GM19452 (cell line): ENCODE data around the gene RPL18.
"Not testable (repeated sequence)": the region's sequence is repeated elsewhere in the genome, so short reads cannot be mapped to it uniquely, and the experiment has no call there.

Experiments
- ATAC-seq: cut with Tn5 transposase; IDR thresholded peaks from one replicate; pipeline ENCODE4 v1.9.1; 2021; ENCODE audit not compliant: unreplicated experiment

Gene RPL18

DNA sequence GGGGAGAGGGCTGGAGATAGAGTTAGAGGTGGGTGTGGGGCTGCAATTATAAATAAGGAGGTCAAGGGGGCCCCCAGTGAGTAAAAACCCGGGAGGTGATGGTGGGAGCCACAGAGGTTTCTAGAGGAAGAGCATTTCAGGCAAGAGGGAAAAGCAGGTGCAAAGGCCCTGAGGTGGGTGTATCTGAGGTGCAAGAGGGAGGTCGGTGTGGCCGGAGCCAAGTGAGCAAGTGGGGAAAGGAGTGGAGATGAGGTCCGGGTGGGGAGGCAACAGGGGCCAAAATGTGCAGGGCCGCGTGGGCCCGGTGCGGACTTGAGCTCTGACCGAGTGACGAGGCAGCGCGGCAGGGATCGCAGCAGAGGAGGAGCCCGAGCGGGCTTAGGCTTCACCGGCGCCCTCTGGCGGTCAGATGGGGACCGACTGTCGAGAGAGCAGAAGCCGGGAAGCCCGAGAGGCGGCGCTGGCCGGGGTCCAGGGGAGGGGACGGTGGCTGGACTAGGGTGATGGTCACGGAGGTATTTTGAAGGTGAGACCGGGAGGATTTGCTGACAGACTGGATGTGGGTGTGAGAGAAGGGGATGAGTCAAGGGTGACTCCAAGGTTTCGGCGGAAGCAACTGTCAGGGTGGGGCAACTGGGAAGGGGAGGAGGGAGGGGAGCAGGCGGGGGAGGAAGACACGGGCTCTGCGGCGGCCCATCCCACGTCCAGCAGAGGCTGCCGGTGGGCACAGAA, 30.1 kb downstream of the RPL18 start:
- ATAC-seq = no peak

DNA sequence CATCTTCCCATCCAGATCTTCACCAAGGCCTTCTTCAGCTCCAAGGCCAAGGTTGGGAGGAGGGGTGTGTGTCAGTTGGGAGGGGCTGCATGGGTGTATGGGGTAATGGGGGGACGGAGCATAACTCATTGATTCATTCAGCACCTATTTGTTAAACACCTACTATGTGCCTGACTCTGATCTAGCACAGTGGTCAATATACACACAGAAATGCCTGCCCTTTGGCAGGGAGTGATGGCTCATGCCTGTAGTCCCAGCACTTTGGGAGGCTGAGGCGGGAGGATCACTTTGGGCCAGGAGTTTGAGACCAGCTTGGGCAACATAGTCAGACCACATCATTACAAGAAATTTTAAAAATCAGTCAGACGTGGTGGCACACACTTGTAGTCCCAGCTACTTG, 31.6 kb downstream of the RPL18 start:
- ATAC-seq = no peak

DNA sequence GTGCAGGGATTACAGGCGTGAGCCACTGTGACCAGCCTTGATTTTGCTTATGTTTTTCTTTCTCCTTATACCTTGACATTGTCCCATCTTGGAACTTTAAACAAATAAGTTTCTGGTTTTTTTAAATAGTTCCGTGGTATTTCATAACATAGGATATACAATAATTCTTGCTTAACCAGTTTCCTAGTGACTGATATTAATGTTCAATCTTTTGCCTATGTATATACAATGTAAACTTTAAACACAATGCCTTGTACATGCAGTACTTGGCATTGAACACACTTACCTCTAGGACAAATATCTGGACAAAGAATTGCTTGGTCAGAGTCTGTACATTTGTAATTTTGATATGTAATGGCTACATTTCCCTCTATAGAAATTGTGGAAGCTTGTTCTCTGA, 36.8 kb downstream of the RPL18 start:
- no peak for ATAC-seq

DNA sequence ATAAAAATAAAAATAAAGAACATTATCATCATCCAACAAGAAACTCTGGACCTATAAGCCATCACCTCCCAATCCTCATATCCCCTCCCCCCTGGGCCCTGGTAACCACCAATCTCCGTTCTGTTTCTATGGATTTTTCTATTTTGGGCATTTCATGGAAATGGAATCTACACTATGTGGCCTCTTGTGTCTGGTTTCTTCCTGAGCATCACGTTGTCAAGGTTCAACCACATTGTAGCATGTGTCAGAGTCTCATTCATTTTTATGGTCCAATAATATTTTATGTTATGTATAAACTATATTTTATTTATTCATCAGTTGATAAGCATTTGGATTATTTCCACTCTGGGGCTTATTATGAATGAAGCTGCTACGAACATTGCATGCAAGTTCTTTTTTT, 40.1 kb downstream of the RPL18 start:
- no peak for ATAC-seq

DNA sequence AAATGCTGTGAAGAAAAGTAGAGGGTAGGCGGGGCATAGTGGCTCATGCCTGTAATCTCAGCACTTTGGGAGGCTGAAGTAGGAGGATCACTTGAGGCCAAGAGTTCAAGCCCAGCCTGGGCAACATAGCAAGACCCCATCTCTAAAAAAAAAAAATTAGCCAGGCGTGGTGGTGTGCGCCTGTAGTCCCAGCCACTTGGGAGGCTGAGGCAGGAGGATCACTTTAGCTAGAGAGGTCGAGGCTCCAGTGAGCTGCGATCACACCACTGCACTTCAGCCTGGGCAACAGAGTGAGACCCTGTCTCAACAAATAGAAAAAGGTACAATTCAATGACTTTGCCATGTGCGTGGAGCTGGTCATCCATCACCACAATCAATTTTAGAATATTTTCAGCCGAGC, 41.1 kb downstream of the RPL18 start:
- not testable (repeated sequence) for ATAC-seq

DNA sequence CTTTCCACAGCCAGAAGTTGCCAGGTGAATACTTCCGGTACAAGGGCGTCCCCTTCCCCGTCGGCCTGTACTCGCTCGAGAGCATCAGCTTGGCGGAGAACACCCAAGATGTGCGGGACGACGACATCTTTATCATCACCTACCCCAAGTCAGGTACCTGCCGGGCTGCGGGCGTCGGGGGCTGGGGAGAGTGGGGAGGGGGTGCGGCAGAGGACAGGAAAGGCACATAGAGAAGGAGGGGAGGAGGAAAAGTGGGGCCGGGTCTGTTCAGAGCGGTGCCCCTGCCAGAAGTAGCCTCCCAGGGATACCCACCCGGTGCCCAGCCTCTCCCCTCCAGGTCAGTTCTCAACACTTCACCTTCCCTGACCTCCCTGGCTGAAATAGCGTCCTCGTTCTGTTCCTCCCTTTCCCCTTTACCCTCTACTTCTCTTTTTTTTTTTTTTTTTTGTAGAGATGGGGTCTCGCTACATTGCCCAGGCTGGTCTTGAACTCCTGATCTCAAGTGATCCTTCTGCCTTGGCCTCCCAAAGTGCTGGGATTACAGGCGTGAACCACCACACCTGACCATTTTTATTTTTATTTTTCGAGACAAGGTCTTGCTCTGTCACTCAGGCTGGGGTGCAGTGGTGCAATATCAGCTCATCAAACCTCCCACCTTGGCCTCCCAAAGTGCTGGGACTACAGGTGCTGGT, 42.9 kb downstream of the RPL18 start:
- ATAC-seq = no peak

DNA sequence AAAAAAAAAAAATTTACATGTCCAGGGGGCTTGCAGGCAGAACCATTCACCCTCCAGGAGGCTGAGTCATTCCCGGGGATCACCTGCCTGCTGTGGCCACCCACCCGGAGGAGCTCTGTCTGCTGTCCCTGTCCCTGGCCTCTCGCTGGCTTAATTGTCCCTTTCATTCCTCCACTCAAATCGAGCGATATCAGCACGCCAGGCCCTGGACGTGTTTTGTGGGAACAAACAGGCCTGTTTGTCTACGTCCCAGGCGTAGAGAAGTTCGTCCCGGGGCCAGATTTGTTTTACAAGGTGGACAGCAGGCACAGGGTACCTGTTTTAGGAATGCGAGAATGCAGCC, 45.8 kb downstream of the RPL18 start:
- ATAC-seq = no peak

DNA sequence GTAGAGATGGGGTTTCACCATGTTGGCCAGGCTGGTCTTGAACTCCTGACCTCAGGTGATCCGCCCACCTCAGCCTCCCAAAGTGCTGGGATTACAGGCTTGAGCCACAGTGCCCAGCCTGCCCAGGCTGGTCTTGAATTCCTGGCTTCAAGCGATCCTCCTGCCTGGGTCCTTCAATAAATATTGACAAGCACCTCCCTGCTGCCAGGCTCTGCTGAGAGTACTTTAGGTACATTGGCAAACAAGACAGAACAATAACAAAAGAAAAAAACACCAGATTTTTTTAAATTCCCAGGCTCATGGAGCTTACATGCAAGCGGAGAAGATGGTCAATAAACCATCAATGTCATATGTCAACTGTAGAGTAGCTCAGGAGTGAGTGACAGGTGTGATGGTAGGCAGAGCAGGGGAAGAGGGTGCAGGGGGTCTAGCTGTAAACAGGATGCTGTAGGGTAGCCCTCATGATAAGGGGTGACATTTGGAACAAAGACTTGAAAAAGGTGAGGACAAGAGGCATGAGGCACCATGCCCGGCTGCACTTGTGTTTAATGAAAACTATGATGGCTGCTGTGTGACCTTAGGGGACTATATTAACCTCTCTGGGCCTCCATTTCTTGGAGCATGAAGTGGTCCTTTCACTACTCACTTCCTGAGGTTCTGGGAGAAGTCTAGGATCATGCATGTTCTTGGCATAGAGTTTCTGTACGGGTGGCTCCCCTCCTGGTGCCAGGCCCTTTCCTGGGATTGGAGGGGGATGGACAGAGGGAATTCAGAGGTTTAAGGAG, 47.4 kb downstream of the RPL18 start:
- ATAC-seq = no peak

DNA sequence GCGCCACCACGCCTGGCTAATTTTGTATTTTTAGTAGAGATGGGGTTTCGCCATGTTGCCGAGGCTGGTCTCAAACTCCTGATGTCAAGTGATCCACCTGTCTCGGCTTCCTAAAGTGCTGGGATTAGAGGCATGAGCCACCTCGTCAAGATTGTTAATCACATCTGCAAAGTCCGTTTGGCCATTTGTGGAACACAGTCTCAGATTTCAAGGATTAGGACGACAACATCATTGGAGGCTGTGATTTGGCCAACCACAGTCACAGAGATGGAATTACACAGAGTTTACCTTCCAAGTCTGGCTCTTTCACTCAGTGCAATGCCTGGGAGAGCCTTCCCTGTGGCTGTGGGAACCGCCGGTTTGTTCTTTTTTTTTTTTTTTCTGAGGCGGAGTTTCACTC, 49.2 kb downstream of the RPL18 start:
- ATAC-seq = no peak

DNA sequence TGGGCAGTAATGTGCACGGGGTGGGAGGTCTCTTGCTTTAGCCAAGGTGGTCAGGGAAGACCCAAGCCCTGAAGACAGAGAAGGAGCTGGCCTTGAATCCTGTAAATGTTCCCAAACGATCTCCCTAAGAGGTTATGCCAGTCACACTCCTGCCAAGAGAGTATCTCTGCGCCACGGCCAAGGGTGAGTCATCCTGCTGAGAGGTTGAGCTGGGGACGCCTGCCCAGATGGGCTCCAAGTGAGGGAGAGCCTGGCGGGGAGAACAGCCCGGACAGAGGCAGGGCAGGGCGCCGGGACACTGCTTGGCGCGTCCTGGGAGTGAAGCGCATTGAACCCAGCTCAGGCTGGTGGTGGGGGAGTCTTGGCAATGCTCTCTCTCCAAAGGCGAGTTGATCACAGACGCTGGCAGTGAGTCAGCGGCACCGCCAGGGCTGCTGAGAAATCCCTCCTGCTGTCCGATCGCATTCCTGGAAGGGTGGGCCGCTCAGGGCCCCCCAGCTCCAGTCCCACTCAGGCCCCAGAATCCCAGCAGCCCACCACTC, 50.6 kb downstream of the RPL18 start:
- ATAC-seq = no peak
